T-helper 2 cell treated with Interferon-gamma antibody and Interleukin-4, amounts not matched to agents 100 ng/mL and 5 ng/mL, for 36 hours (primary cell): ENCODE results near the gene FER. TPM values are rescaled to one million over a fixed set of nuclear protein-coding genes. Genes with fewer than 3 reads are reported as not detected.

Experiments used
- intact Hi-C: fragments of 100-400 bp; cut with micrococcal nuclease; formaldehyde crosslinking; loops from one replicate; pipeline ENCODE4 v1.15.1; 2023
- total RNA-seq: library from RNA; stranded (reverse); gene quantifications from 2 replicates; pipeline ENCODE4 v1.2.3, GENCODE V29; 2022

FER gene
- total RNA-seq, 1 donor from 2014 or later = 3.4 TPM

GRCh38 chr5:109225716-109226625 lies 478.3 kb downstream of the FER start:
- intact Hi-C loops = no loop called here

- intact Hi-C loops = no loop called here
Observed at GRCh38 chr5:109230369-109230768, 482.7 kb downstream of the FER start.

- intact Hi-C loops = no loop called here
Observed at GRCh38 chr5:109231331-109231730, 483.6 kb downstream of the FER start.

GRCh38 chr5:109234381-109234780 lies 486.7 kb downstream of the FER start:
- intact Hi-C loops = no loop called here

- intact Hi-C loops = no loop called here
Observed at GRCh38 chr5:109239456-109239855, 491.8 kb downstream of the FER start.

GRCh38 chr5:109242518-109242917 lies 494.8 kb downstream of the FER start:
- intact Hi-C loops = no loop called here

- intact Hi-C loops = no loop called here
Observed at GRCh38 chr5:109246395-109246794, 498.7 kb downstream of the FER start.
